Ishikawa (cell line): ENCODE results near the gene PPM1L.

Experiments used
- NFIC ChIP-seq: IDR thresholded peaks from 2 replicates; pipeline ENCODE4 v1.6.1; 2012
- REST ChIP-seq: IDR thresholded peaks from 2 replicates; pipeline ENCODE4 v1.6.1; 2012; ENCODE audit warnings: low read depth, mild to moderate bottlenecking

- TF ChIP-seq REST (no peak), NFIC (no peak)
Measured at GRCh38 chr3:160963949-160964348, 207.9 kb downstream of the PPM1L start.
